GM18505 (cell line): Measurements from ENCODE around the gene STYK1.
"Not testable (repeated sequence)": the region's sequence is repeated elsewhere in the genome, so short reads cannot be mapped to it uniquely, and the experiment has no call there.

Experiments
- ATAC-seq: cut with Tn5 transposase; IDR thresholded peaks from one replicate; pipeline ENCODE4 v1.9.1; 2021; ENCODE audit not compliant: unreplicated experiment
- POLR2A ChIP-seq: IDR thresholded peaks from 4 replicates; pipeline ENCODE4 v1.6.1; 2011; ENCODE audit warnings: borderline replicate concordance; ENCODE audit not compliant: insufficient read depth, insufficient read length; ENCODE audit errors: extremely low read depth

The STYK1 gene

GRCh38 chr12:10624605-10625004 lies 49.2 kb downstream of the STYK1 start:
- no peak for TF ChIP-seq POLR2A
- ATAC-seq: no peak

DNA sequence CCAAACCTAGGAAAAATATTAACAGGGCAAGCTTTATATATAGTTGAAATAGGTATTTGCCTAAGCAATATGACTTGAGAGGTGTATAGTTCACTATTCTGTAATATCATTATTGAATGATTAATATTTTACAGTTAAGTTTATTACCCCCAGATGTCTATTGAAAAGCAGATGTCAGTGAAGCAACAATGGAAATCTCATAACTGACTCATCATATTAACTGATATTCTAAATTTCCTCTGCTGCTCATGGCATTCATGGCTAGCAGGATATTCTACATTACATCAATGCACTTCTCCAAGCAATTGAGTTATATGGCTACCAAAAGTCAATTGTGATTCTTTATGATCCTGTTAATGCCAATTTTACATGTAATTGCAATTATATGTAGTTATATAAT lies 50.7 kb downstream of the STYK1 start:
- TF ChIP-seq POLR2A: no peak
- ATAC-seq: no peak

DNA sequence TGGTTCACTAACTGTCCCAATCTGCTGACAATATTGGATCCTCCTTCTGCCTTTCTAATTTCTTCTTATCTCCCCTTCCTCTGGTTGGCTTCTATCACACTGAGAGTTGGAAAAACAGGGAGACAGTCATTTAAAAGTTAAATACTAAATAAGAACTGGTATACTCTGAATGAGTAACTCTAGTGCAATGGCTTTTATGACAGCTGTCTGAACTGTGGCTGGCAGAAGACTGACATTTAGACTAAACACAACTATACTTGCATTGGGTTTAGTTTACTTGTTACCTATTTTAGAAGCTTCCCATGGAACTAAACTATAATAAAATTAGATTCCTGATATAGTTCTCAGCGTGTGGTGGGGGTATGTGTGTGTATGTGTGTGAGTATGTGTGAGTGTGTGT lies 52.6 kb downstream of the STYK1 start:
- TF ChIP-seq POLR2A: no peak
- ATAC-seq: no peak

DNA sequence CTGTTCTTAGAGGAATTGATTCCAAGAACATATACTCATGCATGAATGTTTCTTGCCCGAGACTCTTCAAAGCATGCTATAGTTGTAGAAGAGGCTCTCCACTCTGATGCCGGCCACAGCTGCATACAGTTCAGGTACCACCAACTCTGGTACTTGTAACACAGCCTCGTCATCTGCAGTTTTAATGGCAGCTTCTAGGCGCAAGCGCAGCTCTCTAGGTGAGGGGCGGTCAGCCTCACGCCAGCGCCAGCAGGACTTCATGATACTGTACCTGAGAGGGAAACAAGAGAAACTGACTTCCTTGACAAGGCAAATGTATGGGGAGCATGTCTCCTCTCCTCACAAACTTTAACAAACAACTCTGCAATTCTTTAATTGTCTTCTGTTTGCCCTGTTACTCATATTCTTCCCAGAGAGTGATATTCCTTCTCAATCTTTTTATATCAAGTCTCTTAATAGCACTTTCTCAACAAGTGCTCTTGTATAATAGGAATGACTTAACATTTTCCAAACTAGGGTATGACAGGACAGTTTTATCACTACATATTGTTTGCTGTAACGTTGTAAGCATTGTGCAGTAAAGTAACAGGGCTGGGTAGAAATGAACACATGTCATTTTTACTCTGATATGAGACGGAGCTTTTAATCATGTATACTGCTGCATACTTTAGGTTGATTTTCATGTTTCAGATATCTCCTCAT lies 53.6 kb downstream of the STYK1 start:
- no peak for ATAC-seq
- no peak for TF ChIP-seq POLR2A

DNA sequence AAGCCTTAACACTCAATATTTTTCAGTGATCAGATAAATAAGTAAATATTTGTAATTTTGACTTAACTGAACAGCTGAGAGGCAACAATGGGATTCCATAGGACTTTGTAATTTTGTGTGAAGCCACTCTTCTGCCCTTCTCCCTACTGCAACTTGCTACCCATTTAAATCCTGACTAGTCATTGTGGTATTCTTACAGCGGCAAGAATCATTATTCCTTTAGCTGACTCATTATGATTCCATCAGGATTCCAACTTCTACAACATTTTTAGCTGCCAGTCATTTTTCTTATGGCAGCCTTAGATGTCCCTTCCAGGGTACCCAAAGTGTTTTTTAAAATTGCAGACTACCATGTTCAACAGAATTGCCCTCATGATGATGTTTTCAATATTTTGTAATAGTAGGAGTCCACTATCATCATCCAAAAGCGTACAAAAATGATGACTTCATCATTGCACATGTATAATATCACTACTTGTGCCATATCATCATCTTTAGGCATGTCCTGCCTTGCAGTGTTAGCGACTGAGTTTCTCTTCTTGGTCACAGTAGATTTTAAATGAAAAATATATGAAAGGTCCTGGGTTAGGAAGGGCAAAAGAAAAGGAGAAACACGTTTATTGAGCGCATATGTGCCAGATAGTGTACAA lies 55.4 kb downstream of the STYK1 start:
- ATAC-seq: no peak
- no peak for TF ChIP-seq POLR2A

GRCh38 chr12:10617863-10618262 lies 56.0 kb downstream of the STYK1 start:
- no peak for TF ChIP-seq POLR2A
- no peak for ATAC-seq

DNA sequence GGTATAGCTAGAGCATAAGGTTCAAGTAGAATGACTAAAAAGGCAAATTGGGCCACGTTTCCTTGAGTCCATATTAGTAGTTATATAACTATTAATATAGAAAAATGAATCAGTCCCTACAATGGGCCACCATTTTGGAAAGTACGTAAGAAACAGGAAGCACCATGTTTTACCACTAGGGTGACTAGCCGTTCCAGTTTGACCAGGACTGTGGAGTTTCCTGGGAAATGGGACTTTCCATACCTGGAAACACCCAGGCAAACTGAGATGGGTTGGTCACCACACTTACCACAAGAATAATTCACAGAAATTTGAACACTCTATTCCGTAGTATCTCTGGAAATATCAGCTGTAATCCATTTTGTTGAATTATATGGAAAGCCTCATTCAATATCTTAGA lies 58.3 kb downstream of the STYK1 start:
- no peak for ATAC-seq
- no peak for TF ChIP-seq POLR2A

- TF ChIP-seq POLR2A: no peak
- ATAC-seq: no peak
Measured at GRCh38 chr12:10614056-10614370, 59.8 kb downstream of the STYK1 start.

DNA sequence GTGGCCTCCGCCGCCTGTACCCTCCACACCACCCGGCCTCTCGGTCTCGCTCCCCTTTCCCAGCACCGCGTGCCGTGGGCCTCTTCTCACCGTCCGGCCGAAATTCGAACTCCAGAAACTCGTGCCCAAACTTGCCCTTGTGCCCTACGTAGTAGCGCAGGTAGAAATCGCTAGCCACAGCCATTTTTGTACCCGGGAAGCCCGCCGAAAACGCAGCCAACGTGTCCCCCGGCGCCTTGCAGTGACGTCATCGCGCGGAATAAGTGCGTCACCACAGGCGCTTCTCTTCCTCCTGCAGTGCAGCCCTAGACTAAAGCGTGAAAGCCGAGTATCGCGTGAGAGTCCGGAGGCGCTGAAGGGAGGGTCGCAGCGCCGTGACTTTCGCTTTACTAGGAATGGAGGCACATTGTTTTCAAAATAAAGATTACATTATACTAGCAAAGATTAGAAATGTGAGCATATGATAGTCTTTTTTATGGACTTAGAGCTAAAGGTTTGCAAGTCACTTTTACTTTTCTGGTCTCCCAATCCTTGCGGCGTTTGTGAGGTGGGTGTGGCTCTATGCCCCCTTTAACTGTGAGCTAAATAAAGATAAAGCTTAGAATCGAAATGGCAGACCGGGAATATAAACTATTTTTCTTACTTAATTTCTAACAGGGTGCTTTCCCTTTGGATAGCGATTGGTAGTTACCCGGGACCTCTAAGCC lies 60.4 kb downstream of the STYK1 start, which contains the start of gene MAGOHB:
TSS of gene MAGOHB (minus strand) at position 261 of the 707 bp plus-strand sequence. CDS start at position 184, 77 bp downstream.
- TF ChIP-seq POLR2A: peak; percentile 83
- peak; percentile 95 for ATAC-seq

DNA sequence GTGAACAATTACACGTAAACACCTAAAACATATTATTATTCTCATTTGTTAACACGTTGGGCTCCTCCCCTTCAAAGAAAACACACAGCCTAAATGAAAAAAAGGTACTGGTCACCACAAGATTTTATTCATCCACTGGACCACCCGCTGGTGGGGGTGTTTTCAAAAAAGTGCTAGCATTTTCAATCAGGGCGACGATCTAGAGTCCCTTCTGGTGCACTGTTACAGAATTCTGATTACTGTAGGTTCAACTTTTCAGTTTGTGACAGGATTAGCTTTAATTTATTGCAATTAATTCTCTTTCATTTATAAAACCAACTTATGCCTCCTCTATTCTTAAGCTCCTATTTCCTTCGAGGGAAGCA lies 60.9 kb downstream of the STYK1 start:
- TF ChIP-seq POLR2A: no peak
- ATAC-seq: peak; percentile 8

DNA sequence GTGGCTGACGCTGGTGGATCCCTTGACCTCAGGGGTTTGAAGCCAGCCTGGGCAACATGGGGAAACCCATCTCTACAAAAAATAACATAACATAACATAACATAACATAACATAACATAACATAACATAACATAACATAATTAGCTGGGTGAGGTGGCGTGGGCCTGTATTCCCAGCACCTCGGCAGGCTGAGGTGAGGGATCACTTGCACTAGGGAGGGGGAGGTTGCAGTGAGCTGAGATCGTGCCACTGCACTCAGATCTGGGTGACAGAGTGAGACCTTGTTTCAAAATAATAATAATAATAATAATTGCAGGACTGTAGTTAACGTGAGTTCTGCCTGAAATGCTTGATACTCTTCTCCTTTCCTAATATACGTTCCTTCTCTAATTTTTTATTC lies 61.7 kb downstream of the STYK1 start:
- no peak for TF ChIP-seq POLR2A
- ATAC-seq: no peak

DNA sequence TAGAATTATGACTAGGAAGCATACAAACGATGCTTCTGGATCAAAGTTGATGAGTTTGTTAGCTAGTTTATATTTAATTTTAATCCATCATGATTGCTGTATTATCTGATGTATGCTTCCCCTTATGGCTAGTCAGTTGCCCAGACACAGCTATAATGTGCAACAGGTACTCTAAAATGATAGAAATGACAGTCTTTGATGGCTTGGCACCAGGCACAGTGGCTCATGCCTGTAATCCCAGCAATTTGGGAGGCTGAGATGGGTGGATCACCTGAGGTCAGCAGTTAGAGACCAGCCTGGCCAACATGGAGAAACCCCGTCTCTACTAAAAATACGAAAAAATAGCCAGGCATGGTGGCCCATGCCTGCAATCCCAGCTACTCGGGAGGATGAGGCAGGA lies 62.6 kb downstream of the STYK1 start:
- ATAC-seq: not testable (repeated sequence)

- no peak for ATAC-seq
- no peak for TF ChIP-seq POLR2A
Measured at GRCh38 chr12:10610188-10610587, 63.7 kb downstream of the STYK1 start.

GRCh38 chr12:10607885-10608458 lies 65.9 kb downstream of the STYK1 start:
- ATAC-seq: no peak
- TF ChIP-seq POLR2A: no peak
